ENCODE data around the gene EIF4A2.

The EIF4A2 gene

GRCh38 chr3:186750316-186750715 lies 33.1 kb upstream of the EIF4A2 start:
- Histone ChIP-seq H3K9me3 (ENCODE audit: control insufficient read depth, low read length) (no peaks in the 10 kb centered on the region), H3K4me2 (ENCODE audit: low read length) (no peak overlapping the region), H2AFZ (no peak overlapping the region), H3K4me3 (ENCODE audit: low read depth, low read length) (no peak overlapping the region), H3K27ac (no peak overlapping the region), H3K79me2 (no peaks in the 10 kb centered on the region), H3K4me1 (no peaks in the 10 kb centered on the region), H3K27me3 (ENCODE audit: control insufficient read depth, insufficient read depth, low read length) (no peaks in the 10 kb centered on the region), H3K9ac (no peak overlapping the region), H3K36me3 (ENCODE audit: control insufficient read depth, insufficient read depth, low read length) (no peaks in the 10 kb centered on the region)
- TF ChIP-seq, protein P1, sequence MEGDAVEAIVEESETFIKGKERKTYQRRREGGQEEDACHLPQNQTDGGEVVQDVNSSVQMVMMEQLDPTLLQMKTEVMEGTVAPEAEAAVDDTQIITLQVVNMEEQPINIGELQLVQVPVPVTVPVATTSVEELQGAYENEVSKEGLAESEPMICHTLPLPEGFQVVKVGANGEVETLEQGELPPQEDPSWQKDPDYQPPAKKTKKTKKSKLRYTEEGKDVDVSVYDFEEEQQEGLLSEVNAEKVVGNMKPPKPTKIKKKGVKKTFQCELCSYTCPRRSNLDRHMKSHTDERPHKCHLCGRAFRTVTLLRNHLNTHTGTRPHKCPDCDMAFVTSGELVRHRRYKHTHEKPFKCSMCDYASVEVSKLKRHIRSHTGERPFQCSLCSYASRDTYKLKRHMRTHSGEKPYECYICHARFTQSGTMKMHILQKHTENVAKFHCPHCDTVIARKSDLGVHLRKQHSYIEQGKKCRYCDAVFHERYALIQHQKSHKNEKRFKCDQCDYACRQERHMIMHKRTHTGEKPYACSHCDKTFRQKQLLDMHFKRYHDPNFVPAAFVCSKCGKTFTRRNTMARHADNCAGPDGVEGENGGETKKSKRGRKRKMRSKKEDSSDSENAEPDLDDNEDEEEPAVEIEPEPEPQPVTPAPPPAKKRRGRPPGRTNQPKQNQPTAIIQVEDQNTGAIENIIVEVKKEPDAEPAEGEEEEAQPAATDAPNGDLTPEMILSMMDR (IDR thresholded peaks at IDR 0.05), result no peak

DNA sequence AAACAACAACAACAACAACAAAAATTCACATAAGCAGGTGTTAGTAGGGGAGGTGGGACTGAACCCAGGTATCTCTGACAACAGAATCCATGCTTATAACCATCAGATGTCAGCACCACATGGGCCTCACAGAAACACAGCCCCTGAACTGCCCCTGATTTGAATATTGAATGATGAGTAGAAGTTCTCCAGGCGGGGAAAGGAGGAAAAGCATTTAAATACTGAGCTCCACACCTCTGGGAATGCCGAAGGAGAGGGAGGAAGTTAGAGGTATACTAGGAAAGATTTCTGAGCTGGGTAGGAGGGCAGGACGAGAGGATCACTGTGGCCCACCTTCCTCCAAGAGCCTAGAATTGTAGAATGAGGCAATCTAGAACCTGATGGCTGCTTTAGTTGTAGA lies 31.9 kb upstream of the EIF4A2 start:
- H2AFZ ChIP-seq, result no peak overlapping the region
- no peak overlapping the region for H3K9ac ChIP-seq
- H3K27me3 ChIP-seq (ENCODE audit: control insufficient read depth, insufficient read depth, low read length), result no peaks in the 10 kb centered on the region
- no peaks in the 10 kb centered on the region for H3K36me3 ChIP-seq (ENCODE audit: control insufficient read depth, insufficient read depth, low read length)
- H3K27ac ChIP-seq, result no peak overlapping the region
- no peaks in the 10 kb centered on the region for H3K4me1 ChIP-seq
- H3K79me2 ChIP-seq, result no peaks in the 10 kb centered on the region
- TF ChIP-seq, protein P1 (IDR thresholded peaks at IDR 0.05), result no peak
- no peak overlapping the region for H3K4me3 ChIP-seq (ENCODE audit: low read depth, low read length)
- no peak overlapping the region for H3K4me2 ChIP-seq (ENCODE audit: low read length)
- no peaks in the 10 kb centered on the region for H3K9me3 ChIP-seq (ENCODE audit: control insufficient read depth, low read length)

DNA sequence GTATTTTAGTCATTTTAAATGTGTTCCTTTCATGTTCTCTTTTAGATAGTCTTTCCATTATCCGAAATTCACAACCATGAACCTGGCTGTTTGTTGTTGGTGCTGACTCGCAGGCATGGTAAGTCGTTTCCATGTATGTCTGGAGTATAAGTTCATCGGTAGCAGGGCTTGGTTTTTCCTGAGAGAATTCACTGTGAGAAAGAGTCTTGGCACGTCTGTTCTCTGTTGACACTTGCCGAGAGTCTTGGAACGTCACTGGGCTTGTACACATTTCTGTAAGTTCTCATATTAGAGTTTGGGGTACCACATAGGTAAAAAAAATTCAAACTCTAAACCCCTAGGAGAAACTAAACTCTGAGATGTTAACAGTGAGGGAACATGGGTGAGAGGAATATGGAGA lies 29.4 kb upstream of the EIF4A2 start:
- no peaks in the 10 kb centered on the region for H3K36me3 ChIP-seq (ENCODE audit: control insufficient read depth, insufficient read depth, low read length)
- H3K27me3 ChIP-seq (ENCODE audit: control insufficient read depth, insufficient read depth, low read length), result no peaks in the 10 kb centered on the region
- no peak overlapping the region for H3K4me2 ChIP-seq (ENCODE audit: low read length)
- TF ChIP-seq, protein P1 (IDR thresholded peaks at IDR 0.05), result no peak
- H3K27ac ChIP-seq, result no peak overlapping the region
- H3K9ac ChIP-seq, result no peak overlapping the region
- H3K4me3 ChIP-seq (ENCODE audit: low read depth, low read length), result no peak overlapping the region
- H2AFZ ChIP-seq, result no peak overlapping the region
- H3K9me3 ChIP-seq (ENCODE audit: control insufficient read depth, low read length), result no peaks in the 10 kb centered on the region
- no peaks in the 10 kb centered on the region for H3K79me2 ChIP-seq
- H3K4me1 ChIP-seq, result no peaks in the 10 kb centered on the region

- H3K4me1 ChIP-seq, result no peaks in the 10 kb centered on the region
- no peak overlapping the region for H2AFZ ChIP-seq
- no peaks in the 10 kb centered on the region for H3K79me2 ChIP-seq
- no peak overlapping the region for H3K4me2 ChIP-seq (ENCODE audit: low read length)
- TF ChIP-seq, protein P1 (IDR thresholded peaks at IDR 0.05), result no peak
- H3K27me3 ChIP-seq (ENCODE audit: control insufficient read depth, insufficient read depth, low read length), result no peaks in the 10 kb centered on the region
- no peaks in the 10 kb centered on the region for H3K36me3 ChIP-seq (ENCODE audit: control insufficient read depth, insufficient read depth, low read length)
- no peak overlapping the region for H3K27ac ChIP-seq
- no peak overlapping the region for H3K9ac ChIP-seq
- H3K4me3 ChIP-seq (ENCODE audit: low read depth, low read length), result no peak overlapping the region
- H3K9me3 ChIP-seq (ENCODE audit: control insufficient read depth, low read length), result no peaks in the 10 kb centered on the region
These were observed 28.5 kb upstream of the EIF4A2 start for GRCh38 chr3:186754871-186755270.

- TF ChIP-seq, protein P1 (IDR thresholded peaks at IDR 0.05), result no peak
- no peak overlapping the region for H2AFZ ChIP-seq
- H3K4me2 ChIP-seq (ENCODE audit: low read length), result no peak overlapping the region
- H3K9ac ChIP-seq, result no peak overlapping the region
- H3K4me3 ChIP-seq (ENCODE audit: low read depth, low read length), result no peak overlapping the region
- H3K27me3 ChIP-seq (ENCODE audit: control insufficient read depth, insufficient read depth, low read length), result no peaks in the 10 kb centered on the region
- no peaks in the 10 kb centered on the region for H3K4me1 ChIP-seq
- H3K79me2 ChIP-seq, result no peaks in the 10 kb centered on the region
- H3K36me3 ChIP-seq (ENCODE audit: control insufficient read depth, insufficient read depth, low read length), result no peaks in the 10 kb centered on the region
- H3K9me3 ChIP-seq (ENCODE audit: control insufficient read depth, low read length), result no peaks in the 10 kb centered on the region
- H3K27ac ChIP-seq, result no peak overlapping the region
These were observed 26.2 kb upstream of the EIF4A2 start for GRCh38 chr3:186757214-186757613.
